Liver (tissue), 9 donors: ENCODE data around the gene RAB29. TPM values are rescaled to one million over a fixed set of nuclear protein-coding genes. Genes with fewer than 3 reads are reported as not detected.

Source experiments
- DNase-seq: peaks from one replicate; pipeline ENCODE4 v3.0.0-alpha.2; 2017; ENCODE audit warnings: low spot score
- H3K27ac ChIP-seq, 2 donors: one replicate each; pipeline ENCODE4 v1.7.0; 2013; ENCODE audit warnings: inconsistent platforms in 2 of 2, low read length in 2 of 2, control low read depth in 1 of 2, low read depth in 1 of 2, mild to moderate bottlenecking in 1 of 2
- H3K27me3 ChIP-seq, 4 donors: one replicate each; pipeline versions ENCODE4 v1.6.1 to v1.7.0; 2013; ENCODE audit warnings: low read length in 3 of 4, inconsistent platforms in 1 of 4, mild to moderate bottlenecking in 1 of 4, moderate library complexity in 1 of 4; ENCODE audit not compliant: control insufficient read depth in 4 of 4, insufficient read depth in 4 of 4
- H3K36me3 ChIP-seq, 4 donors: one replicate each; pipeline versions ENCODE4 v1.6.1 to v1.7.0; 2013; ENCODE audit warnings: low read length in 3 of 4, mild to moderate bottlenecking in 3 of 4, low read depth in 1 of 4, moderate library complexity in 1 of 4; ENCODE audit not compliant: control insufficient read depth in 4 of 4, insufficient read depth in 3 of 4
- H3K4me1 ChIP-seq, 4 donors: one replicate each; pipeline versions ENCODE4 v1.6.1 to v1.7.0; 2013; ENCODE audit warnings: low read length in 3 of 4, mild to moderate bottlenecking in 3 of 4, moderate library complexity in 1 of 4; ENCODE audit not compliant: control insufficient read depth in 4 of 4, insufficient read depth in 4 of 4
- H3K4me3 ChIP-seq, 3 donors: one replicate each; pipeline versions ENCODE4 v1.6.1 to v1.7.0; 2013; ENCODE audit warnings: low read length in 3 of 3, control low read depth in 1 of 3, low read depth in 1 of 3, mild to moderate bottlenecking in 1 of 3
- H3K9ac ChIP-seq, 2 donors: one replicate each; pipeline ENCODE4 v1.7.0; 2013; ENCODE audit warnings: low read length in 2 of 2, mild to moderate bottlenecking in 2 of 2, moderate library complexity in 2 of 2, control low read depth in 1 of 2, low read depth in 1 of 2
- H3K9me3 ChIP-seq, 4 donors: one replicate each; pipeline versions ENCODE4 v1.6.1 to v1.7.0; 2013; ENCODE audit warnings: low read length in 3 of 4; ENCODE audit not compliant: control insufficient read depth in 4 of 4
- EGR1 ChIP-seq, 2 donors: IDR thresholded peaks; 2 replicates each; pipeline ENCODE4 v1.6.1; 2016 to 2018; ENCODE audit warnings: antibody characterized with exemption in 2 of 2, low read depth in 2 of 2
- FOXA1 ChIP-seq: IDR thresholded peaks from 2 replicates; pipeline ENCODE4 v1.6.1; 2016; ENCODE audit warnings: antibody characterized with exemption
- FOXA2 ChIP-seq: IDR thresholded peaks from 2 replicates; pipeline ENCODE4 v1.6.1; 2016; ENCODE audit warnings: antibody characterized with exemption
- GABPA ChIP-seq, 2 donors: IDR thresholded peaks in 1 of 2; conservative IDR thresholded peaks in 1 of 2; 2 replicates each; pipeline ENCODE4 v1.6.1; 2016; ENCODE audit warnings: antibody characterized with exemption in 2 of 2, mild to moderate bottlenecking in 1 of 2, moderate library complexity in 1 of 2
- HNF4A ChIP-seq, 2 donors: conservative IDR thresholded peaks; 2 replicates each; pipeline ENCODE4 v1.6.1; 2016; ENCODE audit warnings: antibody characterized with exemption in 2 of 2, mild to moderate bottlenecking in 2 of 2
- HNF4G ChIP-seq: IDR thresholded peaks from 2 replicates; pipeline ENCODE4 v1.6.1; 2016; ENCODE audit warnings: antibody characterized with exemption
- JUND ChIP-seq, 2 donors: IDR thresholded peaks; 2 replicates each; pipeline ENCODE4 v1.6.1; 2016; ENCODE audit warnings: antibody characterized with exemption in 2 of 2
- NR2F2 ChIP-seq: IDR thresholded peaks from 2 replicates; pipeline ENCODE4 v1.6.1; 2016; ENCODE audit warnings: antibody characterized with exemption
- RAD21 ChIP-seq, 2 donors: IDR thresholded peaks; 2 replicates each; pipeline ENCODE4 v1.6.1; 2016; ENCODE audit warnings: antibody characterized with exemption in 2 of 2, mild to moderate bottlenecking in 2 of 2
- RXRA ChIP-seq, 2 donors: IDR thresholded peaks; 2 replicates each; pipeline ENCODE4 v1.6.1; 2017 to 2018; ENCODE audit warnings: antibody characterized with exemption in 2 of 2, mild to moderate bottlenecking in 1 of 2
- SP1 ChIP-seq: IDR thresholded peaks from 2 replicates; pipeline ENCODE4 v1.6.1; 2018; ENCODE audit warnings: antibody characterized with exemption, mild to moderate bottlenecking
- TAF1 ChIP-seq: conservative IDR thresholded peaks from 2 replicates; pipeline ENCODE4 v1.6.1; 2016; ENCODE audit warnings: antibody characterized with exemption, mild to moderate bottlenecking
- YY1 ChIP-seq: IDR thresholded peaks from 2 replicates; pipeline ENCODE4 v1.6.1; 2016; ENCODE audit warnings: antibody characterized with exemption, mild to moderate bottlenecking
- WGBS: extraction: QIAGEN DNeasy Blood & Tissue Kit; methylation state at CpG from one replicate; pipeline ENCODE4 v1.1.7; 2013; 5-methylcytosine and 5-hydroxymethylcytosine counted together
- polyA plus RNA-seq, 2 donors: library from polyadenylated mRNA; stranded (reverse) in 1 of 2; unstranded in 1 of 2; fragments of 200-250 nt in 1 of 2; fragments of >200 nt in 1 of 2; fragmentation: Nextera tagmentation in 1 of 2; extraction: Ambion mirVana in 1 of 2; gene quantifications; one replicate each; pipeline versions ENCODE4 v1.2.1 to v1.2.3, GENCODE V29; 2013 to 2015
- total RNA-seq, 2 donors: library from RNA; depleted of rRNA; stranded (reverse); fragments of >200 nt; gene quantifications; one replicate each; pipeline ENCODE4 v1.2.3, GENCODE V29; 2014
- TF ChIP-seq, protein P1 (sequence below): IDR thresholded peaks from 2 replicates; pipeline ENCODE4 v1.6.1; 2016; ENCODE audit warnings: antibody characterized with exemption
- TF ChIP-seq, protein P2 (sequence below): IDR thresholded peaks from 2 replicates; pipeline ENCODE4 v1.6.1; 2016; ENCODE audit warnings: antibody characterized with exemption
- TF ChIP-seq, protein P3 (sequence below): IDR thresholded peaks from 2 replicates; pipeline ENCODE4 v1.6.1; 2016; ENCODE audit warnings: antibody characterized with exemption
- TF ChIP-seq, protein P4 (sequence below): IDR thresholded peaks from 2 replicates; pipeline ENCODE4 v1.6.1; 2016; ENCODE audit warnings: antibody characterized with exemption, mild to moderate bottlenecking
- donor health status: healthy.
- donor health status: healthy.
- donor health status: healthy.
- donor health status: healthy.
- donor health status: healthy.

RAB29 gene
- total and polyA plus RNA-seq, 4 donors, result 11.0 to 25.0 (median 16.0) TPM

DNA sequence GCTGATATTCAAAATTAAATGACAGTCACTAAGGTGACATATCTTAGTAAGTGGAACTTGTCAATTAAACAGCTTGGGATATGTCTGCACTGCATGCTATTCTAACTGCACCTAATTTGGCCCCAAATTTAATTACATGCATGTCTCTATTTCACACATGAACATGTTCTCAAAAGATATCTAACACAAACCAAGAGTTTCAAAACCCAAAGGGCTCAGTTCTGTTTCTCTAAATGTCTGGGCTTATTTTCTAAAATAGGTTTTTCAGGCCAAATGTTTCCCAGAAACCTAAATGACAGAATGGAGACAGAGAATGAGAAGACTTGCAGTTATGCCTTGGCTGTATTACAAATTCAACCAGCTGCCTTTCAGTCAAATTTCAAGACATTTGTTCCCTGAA lies 11.3 kb downstream of the RAB29 start:
- no peaks in the 10 kb centered on the region for H3K27me3 ChIP-seq
- H3K9ac ChIP-seq, result no peak overlapping the region
- H3K36me3 ChIP-seq, result no peaks in the 10 kb centered on the region
- DNase-seq, result no peak
- no peak for TF ChIP-seq FOXA1
- no peak for TF ChIP-seq FOXA2
- TF ChIP-seq SP1, result no peak
- no peak for TF ChIP-seq JUND (IDR thresholded peaks at IDR 0.05)
- no peak for TF ChIP-seq RXRA (IDR thresholded peaks at IDR 0.05)
- TF ChIP-seq HNF4A (conservative IDR thresholded peaks at IDR 0.05), result no peak
- TF ChIP-seq, protein P1, sequence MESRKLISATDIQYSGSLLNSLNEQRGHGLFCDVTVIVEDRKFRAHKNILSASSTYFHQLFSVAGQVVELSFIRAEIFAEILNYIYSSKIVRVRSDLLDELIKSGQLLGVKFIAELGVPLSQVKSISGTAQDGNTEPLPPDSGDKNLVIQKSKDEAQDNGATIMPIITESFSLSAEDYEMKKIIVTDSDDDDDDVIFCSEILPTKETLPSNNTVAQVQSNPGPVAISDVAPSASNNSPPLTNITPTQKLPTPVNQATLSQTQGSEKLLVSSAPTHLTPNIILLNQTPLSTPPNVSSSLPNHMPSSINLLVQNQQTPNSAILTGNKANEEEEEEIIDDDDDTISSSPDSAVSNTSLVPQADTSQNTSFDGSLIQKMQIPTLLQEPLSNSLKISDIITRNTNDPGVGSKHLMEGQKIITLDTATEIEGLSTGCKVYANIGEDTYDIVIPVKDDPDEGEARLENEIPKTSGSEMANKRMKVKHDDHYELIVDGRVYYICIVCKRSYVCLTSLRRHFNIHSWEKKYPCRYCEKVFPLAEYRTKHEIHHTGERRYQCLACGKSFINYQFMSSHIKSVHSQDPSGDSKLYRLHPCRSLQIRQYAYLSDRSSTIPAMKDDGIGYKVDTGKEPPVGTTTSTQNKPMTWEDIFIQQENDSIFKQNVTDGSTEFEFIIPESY, result no peak
- TF ChIP-seq HNF4G, result no peak
- no peak for TF ChIP-seq EGR1 (IDR thresholded peaks at IDR 0.05; ENCODE audit: low read depth in 2 of 2)
- no peak for TF ChIP-seq GABPA (IDR thresholded peaks at IDR 0.05 in 1 of 2, conservative IDR thresholded peaks at IDR 0.05 in 1 of 2)
- TF ChIP-seq, protein P2, sequence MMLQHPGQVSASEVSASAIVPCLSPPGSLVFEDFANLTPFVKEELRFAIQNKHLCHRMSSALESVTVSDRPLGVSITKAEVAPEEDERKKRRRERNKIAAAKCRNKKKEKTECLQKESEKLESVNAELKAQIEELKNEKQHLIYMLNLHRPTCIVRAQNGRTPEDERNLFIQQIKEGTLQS, result no peak
- TF ChIP-seq NR2F2, result no peak
- TF ChIP-seq, protein P3, sequence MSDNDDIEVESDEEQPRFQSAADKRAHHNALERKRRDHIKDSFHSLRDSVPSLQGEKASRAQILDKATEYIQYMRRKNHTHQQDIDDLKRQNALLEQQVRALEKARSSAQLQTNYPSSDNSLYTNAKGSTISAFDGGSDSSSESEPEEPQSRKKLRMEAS, result no peak
- TF ChIP-seq, protein P4, sequence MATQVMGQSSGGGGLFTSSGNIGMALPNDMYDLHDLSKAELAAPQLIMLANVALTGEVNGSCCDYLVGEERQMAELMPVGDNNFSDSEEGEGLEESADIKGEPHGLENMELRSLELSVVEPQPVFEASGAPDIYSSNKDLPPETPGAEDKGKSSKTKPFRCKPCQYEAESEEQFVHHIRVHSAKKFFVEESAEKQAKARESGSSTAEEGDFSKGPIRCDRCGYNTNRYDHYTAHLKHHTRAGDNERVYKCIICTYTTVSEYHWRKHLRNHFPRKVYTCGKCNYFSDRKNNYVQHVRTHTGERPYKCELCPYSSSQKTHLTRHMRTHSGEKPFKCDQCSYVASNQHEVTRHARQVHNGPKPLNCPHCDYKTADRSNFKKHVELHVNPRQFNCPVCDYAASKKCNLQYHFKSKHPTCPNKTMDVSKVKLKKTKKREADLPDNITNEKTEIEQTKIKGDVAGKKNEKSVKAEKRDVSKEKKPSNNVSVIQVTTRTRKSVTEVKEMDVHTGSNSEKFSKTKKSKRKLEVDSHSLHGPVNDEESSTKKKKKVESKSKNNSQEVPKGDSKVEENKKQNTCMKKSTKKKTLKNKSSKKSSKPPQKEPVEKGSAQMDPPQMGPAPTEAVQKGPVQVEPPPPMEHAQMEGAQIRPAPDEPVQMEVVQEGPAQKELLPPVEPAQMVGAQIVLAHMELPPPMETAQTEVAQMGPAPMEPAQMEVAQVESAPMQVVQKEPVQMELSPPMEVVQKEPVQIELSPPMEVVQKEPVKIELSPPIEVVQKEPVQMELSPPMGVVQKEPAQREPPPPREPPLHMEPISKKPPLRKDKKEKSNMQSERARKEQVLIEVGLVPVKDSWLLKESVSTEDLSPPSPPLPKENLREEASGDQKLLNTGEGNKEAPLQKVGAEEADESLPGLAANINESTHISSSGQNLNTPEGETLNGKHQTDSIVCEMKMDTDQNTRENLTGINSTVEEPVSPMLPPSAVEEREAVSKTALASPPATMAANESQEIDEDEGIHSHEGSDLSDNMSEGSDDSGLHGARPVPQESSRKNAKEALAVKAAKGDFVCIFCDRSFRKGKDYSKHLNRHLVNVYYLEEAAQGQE, result no peak
- TF ChIP-seq RAD21 (IDR thresholded peaks at IDR 0.05), result no peak
- no peak for TF ChIP-seq YY1
- no peak overlapping the region for H3K4me3 ChIP-seq
- H3K4me1 ChIP-seq, result no peaks in the 10 kb centered on the region
- no peak overlapping the region for H3K27ac ChIP-seq
- H3K9me3 ChIP-seq, result no peaks in the 10 kb centered on the region

DNA sequence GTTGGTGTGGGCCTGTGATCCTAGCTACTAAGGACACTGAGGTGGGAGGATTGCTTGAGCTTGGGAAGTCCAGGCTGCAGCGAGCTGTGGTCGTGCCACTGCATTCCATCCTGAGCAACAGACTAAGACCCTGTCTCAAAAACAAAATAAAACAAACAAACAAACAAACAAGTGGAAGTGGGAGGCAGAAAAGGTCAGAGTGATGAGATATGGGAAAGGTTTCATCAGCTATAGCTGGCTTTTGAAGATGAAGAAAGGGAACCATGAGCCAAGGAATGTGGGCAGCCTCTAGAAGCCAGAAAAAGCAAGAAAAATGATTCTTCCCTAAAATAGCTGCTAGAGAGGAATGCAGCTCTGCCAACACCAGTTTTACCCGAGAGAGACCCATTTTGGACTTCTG lies 14.7 kb downstream of the RAB29 start:
- Histone ChIP-seq H3K9ac (no peak overlapping the region), H3K36me3 (no peaks in the 10 kb centered on the region)
- WGBS, result 90% methylated on average over 3 of the region's 3 CpGs

More for the DNA sequence above, 14.7 kb downstream of the RAB29 start:
- Histone ChIP-seq H3K27ac (no peak overlapping the region), H3K27me3 (no peaks in the 10 kb centered on the region), H3K4me1 (no peaks in the 10 kb centered on the region), H3K4me3 (no peak overlapping the region), H3K9me3 (no peaks in the 10 kb centered on the region)
- TF ChIP-seq HNF4G, result no peak
- no peak for TF ChIP-seq GABPA (IDR thresholded peaks at IDR 0.05 in 1 of 2, conservative IDR thresholded peaks at IDR 0.05 in 1 of 2)
- TF ChIP-seq FOXA2, result no peak
- TF ChIP-seq, protein P2, result no peak
- no peak for TF ChIP-seq TAF1
- TF ChIP-seq FOXA1, result no peak
- no peak for TF ChIP-seq JUND (IDR thresholded peaks at IDR 0.05)
- TF ChIP-seq, protein P3, result no peak
- TF ChIP-seq, protein P4, result no peak
- TF ChIP-seq SP1, result no peak
- no peak for TF ChIP-seq EGR1 (IDR thresholded peaks at IDR 0.05; ENCODE audit: low read depth in 2 of 2)
- TF ChIP-seq, protein P1, result no peak
- no peak for TF ChIP-seq RAD21 (IDR thresholded peaks at IDR 0.05)
- no peak for TF ChIP-seq YY1
- no peak for TF ChIP-seq RXRA (IDR thresholded peaks at IDR 0.05)
- no peak for TF ChIP-seq NR2F2
- no peak for TF ChIP-seq HNF4A (conservative IDR thresholded peaks at IDR 0.05)
- DNase-seq, result no peak
